IPS-15b (cell line): Measurements from ENCODE around the gene PCMT1.
"Not testable (repeated sequence)": the region's sequence is repeated elsewhere in the genome, so short reads cannot be mapped to it uniquely, and the experiment has no call there.

Experiments used
- H3K27me3 ChIP-seq: one replicate; pipeline ENCODE4 v1.6.1; 2013; ENCODE audit warnings: low read length; ENCODE audit not compliant: control insufficient read depth, insufficient read depth
- H3K36me3 ChIP-seq: one replicate; pipeline ENCODE4 v1.6.1; 2013; ENCODE audit warnings: low read length; ENCODE audit not compliant: control insufficient read depth, insufficient read depth
- H3K4me1 ChIP-seq: one replicate; pipeline ENCODE4 v1.6.1; 2013; ENCODE audit warnings: mild to moderate bottlenecking, low read length; ENCODE audit not compliant: control insufficient read depth, insufficient read depth
- H3K4me3 ChIP-seq: one replicate; pipeline ENCODE4 v1.5.1; 2013; ENCODE audit warnings: low read depth, low read length
- H3K9ac ChIP-seq: one replicate; pipeline ENCODE4 v1.6.1; 2013; ENCODE audit warnings: low read depth, mild to moderate bottlenecking, low read length
- H3K9me3 ChIP-seq: one replicate; pipeline ENCODE4 v1.6.1; 2013; ENCODE audit warnings: mild to moderate bottlenecking, low read length; ENCODE audit not compliant: control insufficient read depth, insufficient read depth

PCMT1 gene

DNA sequence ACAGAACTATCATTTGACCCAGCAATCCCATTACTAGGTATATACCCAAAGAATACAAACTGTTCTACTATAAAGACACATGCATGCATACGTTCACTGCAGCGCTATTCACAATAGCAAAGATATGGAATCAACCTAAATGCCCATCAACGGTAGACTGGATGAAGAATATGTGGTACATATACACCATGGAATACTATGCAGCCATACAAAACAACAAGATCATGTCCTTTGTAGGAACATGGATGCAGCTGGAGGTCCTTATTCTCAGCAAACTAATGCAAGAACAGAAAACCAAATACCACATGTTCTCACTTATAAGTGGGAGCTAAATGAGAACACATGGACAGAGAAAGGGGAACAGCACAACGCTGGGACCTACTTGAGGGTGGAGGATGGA lies 98.8 kb downstream of the PCMT1 start:
- H3K9ac ChIP-seq, H3K27me3 ChIP-seq, H3K9me3 ChIP-seq, H3K36me3 ChIP-seq, H3K4me3 ChIP-seq, H3K4me1 ChIP-seq: not testable (repeated sequence)

DNA sequence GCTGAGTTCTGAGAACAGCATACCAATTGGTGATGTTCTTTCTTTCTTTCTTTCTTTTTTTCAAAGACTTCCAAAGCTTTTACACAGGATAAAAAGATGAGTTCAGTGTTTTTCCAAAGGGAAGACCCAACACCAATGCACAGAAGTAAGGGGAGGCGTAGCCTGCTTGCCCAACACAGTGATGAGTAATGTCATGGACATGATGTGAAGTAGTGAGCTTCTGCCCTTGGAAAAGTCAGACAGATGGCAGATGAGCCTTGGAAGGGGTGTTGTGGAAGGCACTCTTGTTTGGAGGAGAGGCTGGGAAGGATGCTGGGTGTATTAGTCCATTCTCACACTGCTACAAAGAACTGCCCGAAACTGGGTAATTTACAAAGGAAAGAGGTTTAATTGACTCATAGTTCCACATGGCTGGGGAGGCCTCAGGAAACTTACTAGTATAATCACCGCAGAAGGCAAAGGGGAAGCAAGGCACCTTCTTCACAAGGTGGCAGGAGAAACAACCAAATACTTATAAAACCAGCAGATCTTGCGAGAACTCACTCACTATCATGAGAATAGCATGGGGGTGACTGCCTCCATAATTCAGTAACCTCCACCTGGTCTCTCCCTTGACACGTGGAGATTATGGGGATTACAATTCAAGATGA lies 102.0 kb downstream of the PCMT1 start:
- Histone ChIP-seq H3K36me3 (no peaks in the 10 kb centered on the region), H3K9me3 (no peaks in the 10 kb centered on the region), H3K27me3 (no peaks in the 10 kb centered on the region), H3K4me3 (no peak overlapping the region), H3K9ac (no peak overlapping the region), H3K4me1 (peaks cover 4% of the 10 kb centered on the region)

DNA sequence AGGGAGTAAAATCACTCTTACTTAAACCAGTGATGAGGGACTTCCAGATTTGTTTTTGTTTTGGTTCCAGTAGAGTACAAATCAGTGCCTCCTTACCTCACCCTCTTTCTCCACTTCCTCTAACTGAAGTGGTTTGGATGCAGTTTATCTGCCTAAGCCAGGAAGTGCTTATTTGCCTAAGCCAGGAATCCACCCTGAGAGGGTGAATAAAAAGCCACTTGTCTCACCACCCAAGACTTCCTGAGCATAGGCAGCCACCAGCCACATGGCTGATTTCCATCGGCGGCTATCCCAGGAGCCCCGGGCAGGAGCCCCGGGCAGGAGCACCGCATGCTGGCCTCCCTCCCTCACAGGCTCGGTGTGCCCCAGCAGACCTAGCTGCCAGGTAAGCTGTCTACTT lies 102.6 kb downstream of the PCMT1 start:
- Histone ChIP-seq H3K9ac (no peak overlapping the region), H3K4me1 (peaks cover 4% of the 10 kb centered on the region), H3K36me3 (no peaks in the 10 kb centered on the region), H3K9me3 (no peaks in the 10 kb centered on the region), H3K27me3 (no peaks in the 10 kb centered on the region), H3K4me3 (no peak overlapping the region)

DNA sequence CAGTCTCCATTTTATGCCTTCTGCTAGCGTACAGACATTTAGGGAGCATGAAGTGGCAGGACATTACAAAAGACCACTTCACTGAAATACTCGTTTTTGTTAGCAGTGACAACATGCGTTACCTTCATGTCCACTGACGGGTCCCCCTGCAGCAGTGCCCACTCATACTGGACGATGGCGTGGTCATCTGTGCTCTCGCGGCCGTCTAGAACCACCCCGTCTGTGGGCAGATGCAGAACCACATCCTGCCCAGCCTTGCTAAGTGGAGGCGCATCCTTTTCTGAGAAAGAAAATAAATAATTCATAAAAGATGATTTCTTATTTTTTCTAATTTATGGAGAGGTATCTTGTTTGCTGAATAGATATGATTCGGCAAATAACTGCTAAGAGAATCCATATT lies 103.3 kb downstream of the PCMT1 start:
- no peaks in the 10 kb centered on the region for H3K36me3 ChIP-seq
- H3K9me3 ChIP-seq: no peaks in the 10 kb centered on the region
- no peak overlapping the region for H3K4me3 ChIP-seq
- no peaks in the 10 kb centered on the region for H3K27me3 ChIP-seq
- peaks cover 4% of the 10 kb centered on the region for H3K4me1 ChIP-seq
- no peak overlapping the region for H3K9ac ChIP-seq

DNA sequence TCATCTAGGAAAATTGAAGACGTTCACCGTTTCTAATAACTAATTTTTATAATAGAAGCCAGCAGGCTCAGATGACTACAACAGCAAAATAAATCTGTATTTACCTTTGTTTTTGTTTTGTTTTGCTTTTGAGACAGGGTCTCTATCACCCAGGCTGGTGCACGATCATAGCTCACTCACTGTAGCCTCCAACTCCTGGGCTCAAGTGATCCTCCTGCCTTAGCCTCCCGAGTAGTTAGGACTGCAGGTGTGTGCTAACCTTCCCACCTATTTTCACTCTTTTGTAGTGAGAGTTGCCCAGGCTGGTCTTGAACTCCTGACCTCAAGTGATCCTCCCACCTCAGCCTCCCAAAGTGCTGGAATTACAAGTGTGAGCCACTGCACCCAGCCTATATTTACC lies 104.5 kb downstream of the PCMT1 start:
- not testable (repeated sequence) for H3K4me1 ChIP-seq, H3K9ac ChIP-seq, H3K27me3 ChIP-seq

DNA sequence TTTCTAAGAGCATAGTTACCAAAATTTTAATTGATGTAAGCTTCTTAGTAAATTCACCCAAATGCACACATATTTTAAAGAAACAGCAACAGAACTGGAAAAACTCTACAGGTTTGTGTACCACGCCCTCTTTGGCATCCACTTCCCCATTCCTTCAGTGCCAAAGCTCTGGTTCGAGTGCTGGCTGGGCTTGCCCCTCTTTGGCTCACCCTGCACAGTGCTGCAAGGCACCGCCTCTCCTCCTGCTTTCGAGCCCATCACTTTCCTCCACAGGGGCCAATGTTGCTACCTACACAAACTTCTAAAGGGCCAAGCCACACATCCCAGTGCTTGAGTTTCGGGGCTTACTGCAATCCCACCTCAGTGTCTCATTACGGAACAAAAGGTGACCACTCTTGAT lies 105.0 kb downstream of the PCMT1 start:
- Histone ChIP-seq H3K4me3 (no peak overlapping the region), H3K27me3 (no peaks in the 10 kb centered on the region), H3K9ac (no peak overlapping the region), H3K4me1 (peaks cover 6% of the 10 kb centered on the region), H3K9me3 (no peaks in the 10 kb centered on the region), H3K36me3 (no peaks in the 10 kb centered on the region)

More for the DNA sequence above, 104.5 kb downstream of the PCMT1 start:
- not testable (repeated sequence) for H3K9me3 ChIP-seq, H3K4me3 ChIP-seq, H3K36me3 ChIP-seq

DNA sequence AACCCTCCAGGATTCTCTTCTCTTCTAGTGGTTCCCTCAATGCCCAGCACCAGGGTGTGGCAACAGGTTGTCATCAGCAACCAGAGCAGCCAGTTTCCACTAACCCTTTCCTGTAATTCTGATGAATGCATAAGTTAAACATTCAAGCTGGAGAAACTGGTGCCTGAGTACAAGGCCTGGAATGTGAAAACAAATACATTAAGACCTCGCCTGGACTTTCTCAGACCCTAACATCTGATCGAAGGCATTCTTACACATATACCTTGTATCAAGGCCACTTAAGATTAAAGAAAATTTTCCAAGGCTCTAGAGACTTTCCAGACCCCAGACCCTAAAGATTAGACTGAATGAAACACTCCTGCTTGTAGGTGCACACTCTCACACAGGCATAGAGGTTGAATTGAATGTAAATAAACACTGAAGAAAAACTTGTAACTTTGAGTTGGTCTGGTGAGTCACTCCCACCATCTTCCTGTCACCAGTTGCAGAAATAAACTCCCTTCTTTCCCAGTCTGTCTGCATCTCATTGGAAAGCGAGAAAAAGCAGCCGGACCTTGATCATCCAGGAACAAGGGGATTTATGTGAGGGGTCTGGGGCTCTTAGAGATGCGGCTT lies 105.6 kb downstream of the PCMT1 start:
- H3K36me3 ChIP-seq: no peaks in the 10 kb centered on the region
- H3K9ac ChIP-seq: no peak overlapping the region

DNA sequence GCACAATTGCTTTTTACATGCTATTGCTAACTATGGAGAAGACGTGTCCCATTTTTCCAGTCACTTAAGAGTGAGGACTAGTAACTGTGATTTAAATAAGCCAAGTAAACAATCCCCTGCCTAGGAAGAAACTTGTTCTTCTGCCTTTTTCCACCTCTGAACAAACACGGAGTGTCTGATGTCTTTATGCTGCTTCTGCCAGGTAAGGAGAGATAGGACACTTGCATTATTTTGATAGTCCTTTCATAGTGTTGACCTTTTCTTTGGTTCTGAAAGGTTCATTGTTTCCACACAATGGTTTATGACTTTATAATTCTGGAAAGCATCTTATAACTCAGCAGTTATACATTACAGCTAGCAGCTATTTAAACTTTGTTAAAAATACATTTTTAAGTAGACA lies 106.2 kb downstream of the PCMT1 start:
- no peaks in the 10 kb centered on the region for H3K9me3 ChIP-seq
- H3K36me3 ChIP-seq: no peaks in the 10 kb centered on the region
- peaks cover 1% of the 10 kb centered on the region for H3K27me3 ChIP-seq
- H3K9ac ChIP-seq: no peak overlapping the region
- peaks cover 7% of the 10 kb centered on the region for H3K4me1 ChIP-seq
- H3K4me3 ChIP-seq: no peak overlapping the region

More for the DNA sequence above, 105.6 kb downstream of the PCMT1 start:
- H3K4me1 ChIP-seq: peaks cover 6% of the 10 kb centered on the region
- H3K9me3 ChIP-seq: no peaks in the 10 kb centered on the region
- no peaks in the 10 kb centered on the region for H3K27me3 ChIP-seq
- H3K4me3 ChIP-seq: no peak overlapping the region

DNA sequence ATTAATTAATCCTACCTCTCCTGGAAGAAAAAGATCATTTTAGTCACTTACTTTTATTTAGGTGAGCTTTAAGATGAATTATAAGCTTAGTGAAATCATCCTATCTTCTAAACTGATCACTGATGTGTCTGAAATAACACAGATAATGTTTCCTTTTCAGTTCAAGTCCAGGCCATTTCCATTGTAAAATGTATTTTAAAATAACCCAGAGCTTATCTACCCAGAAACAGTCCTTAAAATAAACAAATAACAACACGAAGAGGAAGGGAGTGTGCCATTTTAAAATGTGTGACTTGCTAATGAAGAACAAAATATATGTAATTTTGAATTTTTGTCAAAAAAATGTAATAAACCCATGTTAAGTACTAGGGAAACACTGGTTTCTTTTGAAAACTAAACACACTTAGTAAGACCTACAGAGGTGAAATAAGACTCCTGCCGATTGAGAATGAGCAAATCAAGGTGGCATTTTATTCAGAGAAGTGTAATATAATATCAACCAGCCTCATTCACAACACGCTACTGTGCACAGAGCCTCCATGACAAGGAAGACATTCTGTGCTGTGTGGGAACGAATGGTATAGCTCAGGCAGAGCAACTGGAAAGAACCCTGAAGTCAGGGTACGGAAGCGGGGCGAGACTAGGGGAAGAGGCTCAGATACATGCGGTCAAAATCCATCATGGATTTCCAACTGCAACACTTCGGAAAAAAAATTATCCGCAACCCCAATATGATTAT lies 106.9 kb downstream of the PCMT1 start:
- Histone ChIP-seq H3K4me1 (peaks cover 10% of the 10 kb centered on the region), H3K9me3 (no peaks in the 10 kb centered on the region), H3K4me3 (no peak overlapping the region), H3K36me3 (no peaks in the 10 kb centered on the region), H3K9ac (no peak overlapping the region), H3K27me3 (peaks cover 6% of the 10 kb centered on the region)

DNA sequence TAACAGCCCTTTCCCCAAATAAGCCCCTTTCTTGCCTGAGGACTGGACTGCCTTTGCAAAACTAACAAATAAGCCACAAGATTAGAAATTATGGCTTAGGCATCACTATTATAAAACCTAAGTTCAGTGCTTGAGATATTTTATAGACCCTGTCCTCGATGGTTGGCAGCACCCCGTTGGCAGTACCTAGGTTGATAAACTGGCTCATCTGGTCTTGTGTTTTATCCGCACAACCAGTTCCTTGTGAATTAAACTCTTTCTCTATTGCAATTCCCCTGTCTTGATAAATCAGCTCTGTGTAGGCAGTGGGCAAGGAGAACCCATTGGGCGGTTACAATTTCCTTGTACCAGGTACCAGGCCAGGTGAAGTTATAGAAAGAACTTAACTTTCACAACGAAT lies 108.0 kb downstream of the PCMT1 start:
- Histone ChIP-seq H3K9ac (no peak overlapping the region), H3K27me3 (peaks cover 15% of the 10 kb centered on the region), H3K36me3 (no peaks in the 10 kb centered on the region), H3K4me3 (no peak overlapping the region), H3K4me1 (peaks cover 10% of the 10 kb centered on the region), H3K9me3 (no peaks in the 10 kb centered on the region)

DNA sequence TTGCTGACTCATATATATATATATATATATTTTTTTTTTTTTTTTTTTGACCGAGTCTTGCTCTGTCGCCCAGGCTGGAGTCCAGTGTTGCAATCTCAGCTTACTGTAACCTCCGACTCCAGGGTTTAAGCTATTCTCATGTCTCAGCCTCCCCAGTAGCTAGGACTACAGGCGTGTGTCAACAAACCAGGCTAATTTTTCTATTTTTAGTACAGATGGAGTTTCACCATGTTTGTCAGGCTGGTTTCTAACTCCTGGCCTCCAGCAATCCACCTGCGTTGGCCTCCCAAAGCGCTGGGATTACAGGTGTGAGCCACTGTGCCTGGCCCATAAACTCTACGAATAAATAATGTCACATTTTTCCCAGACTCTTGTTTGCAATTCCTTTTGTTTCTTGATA lies 109.8 kb downstream of the PCMT1 start:
- no peak overlapping the region for H3K4me3 ChIP-seq
- H3K9ac ChIP-seq: no peak overlapping the region
- H3K36me3 ChIP-seq: no peaks in the 10 kb centered on the region
- peaks cover 20% of the 10 kb centered on the region for H3K27me3 ChIP-seq
- peaks cover 10% of the 10 kb centered on the region for H3K4me1 ChIP-seq
- H3K9me3 ChIP-seq: no peaks in the 10 kb centered on the region

DNA sequence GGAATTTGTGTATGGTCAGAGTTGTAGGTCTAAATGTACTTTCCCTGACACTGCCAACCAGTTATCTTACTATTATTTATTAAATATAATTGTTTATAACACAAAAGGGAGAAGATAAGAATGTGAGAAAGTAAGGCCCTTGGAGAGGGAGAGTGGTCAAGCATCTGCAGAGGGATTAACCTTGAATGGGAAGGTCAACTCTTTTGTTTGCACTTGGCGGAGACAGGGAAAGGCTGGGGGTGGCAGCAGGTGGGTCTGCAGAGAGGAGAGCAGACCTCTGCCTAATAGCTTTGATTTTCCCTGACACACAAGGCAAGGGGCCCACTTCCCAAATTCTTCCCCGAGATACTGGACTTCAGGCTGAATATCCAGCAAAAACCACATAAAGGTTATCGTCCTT lies 110.4 kb downstream of the PCMT1 start:
- H3K9ac ChIP-seq: no peak overlapping the region

More for the DNA sequence above, 110.4 kb downstream of the PCMT1 start:
- Histone ChIP-seq H3K27me3 (peaks cover 20% of the 10 kb centered on the region), H3K36me3 (no peaks in the 10 kb centered on the region), H3K4me3 (no peak overlapping the region), H3K9me3 (no peaks in the 10 kb centered on the region), H3K4me1 (peaks cover 7% of the 10 kb centered on the region)
